Neural cell (in vitro differentiated cells): ENCODE measurements around the gene TXK.

Experiments used
- EP300 ChIP-seq: fragments of 450-650 bp; conservative IDR thresholded peaks from 2 replicates; pipeline ENCODE4 v1.6.1; 2014; ENCODE audit warnings: antibody characterized with exemption, mild to moderate bottlenecking, moderate library complexity; ENCODE audit not compliant: poor library complexity, severe bottlenecking
- EZH2 ChIP-seq: fragments of 200-600, 300-800 bp; shearing (Covaris generic), sonication (generic); IDR thresholded peaks from 2 replicates; pipeline ENCODE4 v1.6.1; 2014; ENCODE audit warnings: antibody characterized with exemption, low read length, borderline replicate concordance, mild to moderate bottlenecking; ENCODE audit not compliant: insufficient read depth, poor library complexity, severe bottlenecking
- POLR2AphosphoS5 ChIP-seq: IDR thresholded peaks from 2 replicates; pipeline ENCODE4 v1.6.1; 2012
- RAD21 ChIP-seq: fragments of 450-650 bp; conservative IDR thresholded peaks from 2 replicates; pipeline ENCODE4 v1.6.1; 2014; ENCODE audit warnings: antibody characterized with exemption, mild to moderate bottlenecking, moderate library complexity
- SMC3 ChIP-seq: fragments of 450-650 bp; conservative IDR thresholded peaks from 2 replicates; pipeline ENCODE4 v1.6.1; 2014; ENCODE audit warnings: antibody characterized with exemption, mild to moderate bottlenecking, moderate library complexity; ENCODE audit not compliant: poor library complexity
- TF ChIP-seq, protein P1 (sequence below): fragments of 450-650 bp; IDR thresholded peaks from 2 replicates; pipeline ENCODE4 v1.5.1; 2014; ENCODE audit warnings: antibody characterized with exemption, mild to moderate bottlenecking, moderate library complexity; ENCODE audit not compliant: poor library complexity, severe bottlenecking
- TF ChIP-seq, protein P2 (sequence below): IDR thresholded peaks from 2 replicates; pipeline ENCODE4 v1.6.1; 2012; ENCODE audit warnings: borderline replicate concordance

DNA sequence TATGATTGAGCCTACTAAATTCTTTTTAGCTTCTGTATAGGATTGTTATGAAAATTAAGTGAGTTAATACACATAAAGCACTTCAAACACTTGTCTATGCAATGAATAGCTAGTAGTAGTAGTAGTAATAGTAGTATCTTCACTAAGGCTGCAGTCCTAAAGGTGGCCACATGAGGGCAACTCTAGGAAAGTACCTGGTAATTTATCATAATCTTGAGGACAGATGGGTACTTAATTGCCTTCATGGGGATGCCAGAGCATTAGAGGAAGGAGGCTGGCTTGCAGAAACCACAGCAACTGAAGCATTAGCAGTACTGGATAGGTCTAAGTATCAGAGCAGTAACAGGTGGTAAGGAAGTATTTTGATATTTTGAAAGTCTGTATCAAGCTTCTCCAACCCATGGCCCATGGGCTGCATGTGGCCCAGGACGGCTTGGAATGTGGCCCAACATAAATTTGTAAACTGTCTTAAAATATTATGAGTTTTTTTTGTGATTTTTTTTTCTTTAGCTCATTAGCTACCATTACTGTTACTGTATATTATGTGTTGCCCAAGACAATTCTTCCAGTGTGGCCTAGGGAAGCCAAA is 100.1 kb downstream of the TXK start:
- TF ChIP-seq, protein P1, sequence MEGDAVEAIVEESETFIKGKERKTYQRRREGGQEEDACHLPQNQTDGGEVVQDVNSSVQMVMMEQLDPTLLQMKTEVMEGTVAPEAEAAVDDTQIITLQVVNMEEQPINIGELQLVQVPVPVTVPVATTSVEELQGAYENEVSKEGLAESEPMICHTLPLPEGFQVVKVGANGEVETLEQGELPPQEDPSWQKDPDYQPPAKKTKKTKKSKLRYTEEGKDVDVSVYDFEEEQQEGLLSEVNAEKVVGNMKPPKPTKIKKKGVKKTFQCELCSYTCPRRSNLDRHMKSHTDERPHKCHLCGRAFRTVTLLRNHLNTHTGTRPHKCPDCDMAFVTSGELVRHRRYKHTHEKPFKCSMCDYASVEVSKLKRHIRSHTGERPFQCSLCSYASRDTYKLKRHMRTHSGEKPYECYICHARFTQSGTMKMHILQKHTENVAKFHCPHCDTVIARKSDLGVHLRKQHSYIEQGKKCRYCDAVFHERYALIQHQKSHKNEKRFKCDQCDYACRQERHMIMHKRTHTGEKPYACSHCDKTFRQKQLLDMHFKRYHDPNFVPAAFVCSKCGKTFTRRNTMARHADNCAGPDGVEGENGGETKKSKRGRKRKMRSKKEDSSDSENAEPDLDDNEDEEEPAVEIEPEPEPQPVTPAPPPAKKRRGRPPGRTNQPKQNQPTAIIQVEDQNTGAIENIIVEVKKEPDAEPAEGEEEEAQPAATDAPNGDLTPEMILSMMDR = no peak
- TF ChIP-seq POLR2AphosphoS5 = no peak
- TF ChIP-seq RAD21 = no peak
- TF ChIP-seq EZH2 = no peak
- no peak for TF ChIP-seq SMC3
- TF ChIP-seq EP300 = no peak
- TF ChIP-seq, protein P2, sequence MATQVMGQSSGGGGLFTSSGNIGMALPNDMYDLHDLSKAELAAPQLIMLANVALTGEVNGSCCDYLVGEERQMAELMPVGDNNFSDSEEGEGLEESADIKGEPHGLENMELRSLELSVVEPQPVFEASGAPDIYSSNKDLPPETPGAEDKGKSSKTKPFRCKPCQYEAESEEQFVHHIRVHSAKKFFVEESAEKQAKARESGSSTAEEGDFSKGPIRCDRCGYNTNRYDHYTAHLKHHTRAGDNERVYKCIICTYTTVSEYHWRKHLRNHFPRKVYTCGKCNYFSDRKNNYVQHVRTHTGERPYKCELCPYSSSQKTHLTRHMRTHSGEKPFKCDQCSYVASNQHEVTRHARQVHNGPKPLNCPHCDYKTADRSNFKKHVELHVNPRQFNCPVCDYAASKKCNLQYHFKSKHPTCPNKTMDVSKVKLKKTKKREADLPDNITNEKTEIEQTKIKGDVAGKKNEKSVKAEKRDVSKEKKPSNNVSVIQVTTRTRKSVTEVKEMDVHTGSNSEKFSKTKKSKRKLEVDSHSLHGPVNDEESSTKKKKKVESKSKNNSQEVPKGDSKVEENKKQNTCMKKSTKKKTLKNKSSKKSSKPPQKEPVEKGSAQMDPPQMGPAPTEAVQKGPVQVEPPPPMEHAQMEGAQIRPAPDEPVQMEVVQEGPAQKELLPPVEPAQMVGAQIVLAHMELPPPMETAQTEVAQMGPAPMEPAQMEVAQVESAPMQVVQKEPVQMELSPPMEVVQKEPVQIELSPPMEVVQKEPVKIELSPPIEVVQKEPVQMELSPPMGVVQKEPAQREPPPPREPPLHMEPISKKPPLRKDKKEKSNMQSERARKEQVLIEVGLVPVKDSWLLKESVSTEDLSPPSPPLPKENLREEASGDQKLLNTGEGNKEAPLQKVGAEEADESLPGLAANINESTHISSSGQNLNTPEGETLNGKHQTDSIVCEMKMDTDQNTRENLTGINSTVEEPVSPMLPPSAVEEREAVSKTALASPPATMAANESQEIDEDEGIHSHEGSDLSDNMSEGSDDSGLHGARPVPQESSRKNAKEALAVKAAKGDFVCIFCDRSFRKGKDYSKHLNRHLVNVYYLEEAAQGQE = no peak
